Adrenal gland (tissue), 12 donors: ENCODE results near the gene C1QTNF9. TPM values are rescaled to one million over a fixed set of nuclear protein-coding genes. Genes with fewer than 3 reads are reported as not detected.
"Not testable (repeated sequence)": the region's sequence is repeated elsewhere in the genome, so short reads cannot be mapped to it uniquely, and the experiment has no call there.

Experiments
- DNase-seq, 7 donors: peaks; one replicate each; pipeline ENCODE4 v3.0.0-alpha.2; 2019 to 2020
- H3K27ac ChIP-seq, 5 donors: fragments of 200-600 bp; sonication (generic) in 4 of 5; 1 replicate in 3 of 5; 2 replicates in 2 of 5; pipeline versions ENCODE4 v1.5.1 to v1.8.0; 2016 to 2020; ENCODE audit warnings: mild to moderate bottlenecking in 1 of 5
- H3K27me3 ChIP-seq: fragments of 200-600 bp; 2 replicates; pipeline ENCODE4 v1.8.0; 2021
- H3K36me3 ChIP-seq, 2 donors: fragments of 200-600 bp; replicated peaks in 1 of 2; 1 replicate in 1 of 2; 2 replicates in 1 of 2; pipeline versions ENCODE4 v1.5.1 to v1.8.0; 2018 to 2022
- H3K4me1 ChIP-seq, 2 donors: fragments of 200-600 bp; replicated peaks in 1 of 2; 1 replicate in 1 of 2; 2 replicates in 1 of 2; pipeline versions ENCODE4 v1.5.1 to v1.8.0; 2018 to 2021
- H3K4me3 ChIP-seq, 4 donors: fragments of 200-600 bp; sonication (generic) in 3 of 4; one replicate each; pipeline ENCODE4 v1.5.1; 2016 to 2018
- H3K9me3 ChIP-seq, 3 donors: fragments of 200-600 bp; sonication (generic) in 1 of 3; replicated peaks in 1 of 3; 1 replicate in 2 of 3; 2 replicates in 1 of 3; pipeline versions ENCODE4 v1.5.1 to v1.8.0; 2016 to 2021
- CTCF ChIP-seq, 6 experiments: fragments of 450-650 bp in 4 of 6; fragments of 200-600 bp in 2 of 6; sonication (generic) in 1 of 6; IDR thresholded peaks; 1 replicate in 5 of 6; 2 replicates in 1 of 6; pipeline versions ENCODE4 v1.5.1 to v1.8.0; 2016 to 2021; ENCODE audit warnings: antibody characterized with exemption in 6 of 6, mild to moderate bottlenecking in 2 of 6, moderate library complexity in 1 of 6
- POLR2A ChIP-seq, 2 donors: fragments of 450-650 bp; IDR thresholded peaks; one replicate each; pipeline ENCODE4 v1.6.1; 2017; ENCODE audit warnings: antibody characterized with exemption in 2 of 2, mild to moderate bottlenecking in 2 of 2, moderate library complexity in 1 of 2
- WGBS, 4 donors: extraction: QIAGEN DNeasy Blood & Tissue Kit in 2 of 4; methylation state at CpG; one replicate each; pipeline versions ENCODE4 v1.1.5 to v1.1.7; 2013 to 2017; 5-methylcytosine and 5-hydroxymethylcytosine counted together
- intact Hi-C, 2 donors: fragments of 100-400 bp; cut with DNase I; formaldehyde crosslinking; loops; one replicate each; pipeline versions ENCODE4 v1.14.1 to v1.15.0; 2022 to 2023
- polyA plus RNA-seq, 3 donors: library from polyadenylated mRNA; stranded (reverse); fragments of 200-250 nt in 2 of 3; fragments of 350-450 nt in 1 of 3; fragmentation: Illumina TruSeq in 1 of 3; extraction: RNeasy Lipid Tissue Mini Kit (QIAGEN cat#74804) in 1 of 3; gene quantifications; one replicate each; pipeline ENCODE4 v1.2.3, GENCODE V29; 2013 to 2014
- total RNA-seq, 9 donors: library from RNA; depleted of rRNA in 4 of 9; stranded (reverse); fragments of >200 nt in 4 of 9; fragments of 120-200 nt in 1 of 9; fragmentation: NEBNext Ultra II Directional in 1 of 9; extraction: Animal tissue kit (Norgen Biotek cat#: 25700) in 1 of 9; gene quantifications; one replicate each; pipeline versions ENCODE4 v1.1.0 to v1.2.4, GENCODE V29; 2013 to 2023
- donor health status: healthy with polysubstance abuse.
- donor health status: Bipolar disorder and iron deficiency.
- donor health status: DM: yes; HTN: yes; CAD: no.
- donor health status: DM: no; HTN: no; CAD: no.
- donor health status: DM: no; HTN: no; CAD: no.
- donor health status: DM: yes; HTN: yes; CAD: no.

Gene C1QTNF9
- total and polyA plus RNA-seq, 12 donors = 0.11 to 0.94 (median 0.16) TPM; not detected in 9

GRCh38 chr13:24356837-24357236 is 47.5 kb downstream of the C1QTNF9 start:
- H3K4me1 ChIP-seq = no peaks in the 10 kb centered on the region
- no peak overlapping the region for H3K4me3 ChIP-seq
- no peak for DNase-seq
- no peaks in the 10 kb centered on the region for H3K9me3 ChIP-seq
- H3K36me3 ChIP-seq = no peaks in the 10 kb centered on the region
- no peak overlapping the region for H3K27ac ChIP-seq
- intact Hi-C loops = no loop called here
- WGBS, 4 donors = 88 to 94% (median 92%) methylated on average over 7 of the region's 7 CpGs
- no peak for TF ChIP-seq CTCF (IDR thresholded peaks at IDR 0.05)
- no peak for TF ChIP-seq POLR2A (IDR thresholded peaks at IDR 0.05)
- no peaks in the 10 kb centered on the region for H3K27me3 ChIP-seq

GRCh38 chr13:24357756-24358155 is 48.4 kb downstream of the C1QTNF9 start:
- H3K36me3 ChIP-seq = no peaks in the 10 kb centered on the region
- no peak overlapping the region for H3K27ac ChIP-seq
- DNase-seq = no peak
- H3K4me3 ChIP-seq = no peak overlapping the region
- no peaks in the 10 kb centered on the region for H3K4me1 ChIP-seq
- 88 to 93% (median 90%) methylated on average over 6 to 15 of the region's 15 CpGs for WGBS, 4 donors
- no peaks in the 10 kb centered on the region for H3K27me3 ChIP-seq
- H3K9me3 ChIP-seq = no peaks in the 10 kb centered on the region
- no peak for TF ChIP-seq CTCF (IDR thresholded peaks at IDR 0.05)
- no peak for TF ChIP-seq POLR2A (IDR thresholded peaks at IDR 0.05)
- intact Hi-C loops = no loop called here

GRCh38 chr13:24358836-24359235 is 49.5 kb downstream of the C1QTNF9 start:
- H3K27ac ChIP-seq, H3K36me3 ChIP-seq, H3K4me1 ChIP-seq, H3K9me3 ChIP-seq, H3K27me3 ChIP-seq, intact Hi-C loops, DNase-seq, H3K4me3 ChIP-seq: not testable (repeated sequence)
- 78 to 87% (median 84%) methylated on average over 14 to 16 of the region's 16 CpGs for WGBS, 4 donors

- intact Hi-C loops, H3K27ac ChIP-seq, H3K9me3 ChIP-seq, H3K27me3 ChIP-seq, H3K4me3 ChIP-seq, H3K4me1 ChIP-seq, DNase-seq, H3K36me3 ChIP-seq: not testable (repeated sequence)
- 48 to 100% (median 64%) methylated on average over 2 to 9 of the region's 9 CpGs for WGBS, 4 donors
These were observed 49.9 kb downstream of the C1QTNF9 start for GRCh38 chr13:24359252-24359651.

- DNase-seq = no peak
- Histone ChIP-seq H3K27ac (no peak overlapping the region), H3K4me1 (no peaks in the 10 kb centered on the region), H3K4me3 (no peak overlapping the region), H3K27me3 (no peaks in the 10 kb centered on the region), H3K36me3 (no peaks in the 10 kb centered on the region), H3K9me3 (no peaks in the 10 kb centered on the region)
- 90 to 97% (median 95%) methylated on average over 6 to 7 of the region's 7 CpGs for WGBS, 4 donors
- TF ChIP-seq POLR2A (IDR thresholded peaks at IDR 0.05) (no peak), CTCF (IDR thresholded peaks at IDR 0.05) (no peak)
- intact Hi-C loops = no loop called here
These were observed 50.7 kb downstream of the C1QTNF9 start for GRCh38 chr13:24360106-24360505.
